ENCODE data around the gene ASIP.
A peak's percentile ranks its signal among the peaks of the same experiment; 100 is the strongest.

ASIP gene

GRCh38 chr20:34312544-34313217 is 71.5 kb downstream of the ASIP start:
- DNase-seq = peak; percentile 90

- DNase-seq = no peak
These were observed 74.0 kb downstream of the ASIP start for GRCh38 chr20:34315236-34315635.

- no peak for DNase-seq
These were observed 75.1 kb downstream of the ASIP start for GRCh38 chr20:34316196-34316814.
